ENCODE results near the gene DNMT3L.
"Not testable (repeated sequence)": the region's sequence is repeated elsewhere in the genome, so short reads cannot be mapped to it uniquely, and the experiment has no call there.

The DNMT3L gene

GRCh38 chr21:44253832-44254710, 7.6 kb downstream of the DNMT3L start:
- H3K36me3 ChIP-seq (ENCODE audit: control insufficient read depth, low read length), result no peaks in the 10 kb centered on the region
- H4K20me1 ChIP-seq (ENCODE audit: control insufficient read depth, insufficient read depth, low read depth, low read length), result no peaks in the 10 kb centered on the region
- no peak overlapping the region for H3K4me3 ChIP-seq (ENCODE audit: low read length)
- no peaks in the 10 kb centered on the region for H3F3A ChIP-seq (ENCODE audit: control insufficient read depth, insufficient read depth)
- no peak overlapping the region for H3K27ac ChIP-seq (ENCODE audit: low read depth, low read length)
- no peak for TF ChIP-seq CTCF (IDR thresholded peaks at IDR 0.05; ENCODE audit: low read depth, low read length, poor library complexity, severe bottlenecking)
- peaks cover 15% of the 10 kb centered on the region for H3K27me3 ChIP-seq (ENCODE audit: control insufficient read depth, low read length)
- H3K9me3 ChIP-seq (ENCODE audit: control insufficient read depth, insufficient read depth, low read length), result no peaks in the 10 kb centered on the region
- no peaks in the 10 kb centered on the region for H3K4me1 ChIP-seq (ENCODE audit: control insufficient read depth, low read length)
- no peak overlapping the region for H3K4me2 ChIP-seq (ENCODE audit: low read length)
- no peaks in the 10 kb centered on the region for H3K9me2 ChIP-seq (replicated peaks; ENCODE audit: control insufficient read depth, low read length)
- H3K79me2 ChIP-seq (ENCODE audit: control insufficient read depth, low read length), result no peaks in the 10 kb centered on the region

GRCh38 chr21:44249204-44250037, 12.3 kb downstream of the DNMT3L start:
- H3K4me3 ChIP-seq (ENCODE audit: low read length); H3K79me2 ChIP-seq (ENCODE audit: control insufficient read depth, low read length); H4K20me1 ChIP-seq (ENCODE audit: control insufficient read depth, insufficient read depth, low read depth, low read length); H3K4me1 ChIP-seq (ENCODE audit: control insufficient read depth, low read length); H3K4me2 ChIP-seq (ENCODE audit: low read length); H3F3A ChIP-seq (ENCODE audit: control insufficient read depth, insufficient read depth); H3K36me3 ChIP-seq (ENCODE audit: control insufficient read depth, low read length); H3K27ac ChIP-seq (ENCODE audit: low read depth, low read length); H3K9me2 ChIP-seq (replicated peaks; ENCODE audit: control insufficient read depth, low read length); H3K27me3 ChIP-seq (ENCODE audit: control insufficient read depth, low read length); H3K9me3 ChIP-seq (ENCODE audit: control insufficient read depth, insufficient read depth, low read length): not testable (repeated sequence)

- H3K9me3 ChIP-seq (ENCODE audit: control insufficient read depth, insufficient read depth, low read length); H3K79me2 ChIP-seq (ENCODE audit: control insufficient read depth, low read length); H3K27me3 ChIP-seq (ENCODE audit: control insufficient read depth, low read length); H3K4me3 ChIP-seq (ENCODE audit: low read length); H3K9me2 ChIP-seq (replicated peaks; ENCODE audit: control insufficient read depth, low read length); H3K27ac ChIP-seq (ENCODE audit: low read depth, low read length); H3K36me3 ChIP-seq (ENCODE audit: control insufficient read depth, low read length); H3K4me1 ChIP-seq (ENCODE audit: control insufficient read depth, low read length); H3F3A ChIP-seq (ENCODE audit: control insufficient read depth, insufficient read depth); H3K4me2 ChIP-seq (ENCODE audit: low read length); H4K20me1 ChIP-seq (ENCODE audit: control insufficient read depth, insufficient read depth, low read depth, low read length): not testable (repeated sequence)
Observed at GRCh38 chr21:44247904-44248303, 13.8 kb downstream of the DNMT3L start.

GRCh38 chr21:44243980-44244379, 17.7 kb downstream of the DNMT3L start:
- not testable (repeated sequence) for H3K4me3 ChIP-seq (ENCODE audit: low read length); H3K4me1 ChIP-seq (ENCODE audit: control insufficient read depth, low read length); H3K4me2 ChIP-seq (ENCODE audit: low read length); H4K20me1 ChIP-seq (ENCODE audit: control insufficient read depth, insufficient read depth, low read depth, low read length); H3K9me3 ChIP-seq (ENCODE audit: control insufficient read depth, insufficient read depth, low read length); H3K36me3 ChIP-seq (ENCODE audit: control insufficient read depth, low read length); H3F3A ChIP-seq (ENCODE audit: control insufficient read depth, insufficient read depth); H3K79me2 ChIP-seq (ENCODE audit: control insufficient read depth, low read length); H3K27ac ChIP-seq (ENCODE audit: low read depth, low read length); H3K27me3 ChIP-seq (ENCODE audit: control insufficient read depth, low read length); H3K9me2 ChIP-seq (replicated peaks; ENCODE audit: control insufficient read depth, low read length)

GRCh38 chr21:44241281-44241680, 20.4 kb downstream of the DNMT3L start:
- H4K20me1 ChIP-seq (ENCODE audit: control insufficient read depth, insufficient read depth, low read depth, low read length); H3K4me2 ChIP-seq (ENCODE audit: low read length); H3K9me2 ChIP-seq (replicated peaks; ENCODE audit: control insufficient read depth, low read length); H3K4me3 ChIP-seq (ENCODE audit: low read length); H3K27me3 ChIP-seq (ENCODE audit: control insufficient read depth, low read length); H3K9me3 ChIP-seq (ENCODE audit: control insufficient read depth, insufficient read depth, low read length); H3K4me1 ChIP-seq (ENCODE audit: control insufficient read depth, low read length); H3F3A ChIP-seq (ENCODE audit: control insufficient read depth, insufficient read depth); H3K36me3 ChIP-seq (ENCODE audit: control insufficient read depth, low read length); H3K79me2 ChIP-seq (ENCODE audit: control insufficient read depth, low read length); H3K27ac ChIP-seq (ENCODE audit: low read depth, low read length): not testable (repeated sequence)

GRCh38 chr21:44240842-44241241, 20.9 kb downstream of the DNMT3L start, which contains the start of gene ICOSLG:
TSS of gene ICOSLG (minus strand) at chr21:44240943. CDS start at chr21:44240817, 126 bp downstream.
- not testable (repeated sequence) for H3K4me2 ChIP-seq (ENCODE audit: low read length); H4K20me1 ChIP-seq (ENCODE audit: control insufficient read depth, insufficient read depth, low read depth, low read length); H3K36me3 ChIP-seq (ENCODE audit: control insufficient read depth, low read length); H3K4me3 ChIP-seq (ENCODE audit: low read length); H3K79me2 ChIP-seq (ENCODE audit: control insufficient read depth, low read length); H3K9me3 ChIP-seq (ENCODE audit: control insufficient read depth, insufficient read depth, low read length); H3K9me2 ChIP-seq (replicated peaks; ENCODE audit: control insufficient read depth, low read length); H3K27me3 ChIP-seq (ENCODE audit: control insufficient read depth, low read length); H3K27ac ChIP-seq (ENCODE audit: low read depth, low read length); H3K4me1 ChIP-seq (ENCODE audit: control insufficient read depth, low read length); H3F3A ChIP-seq (ENCODE audit: control insufficient read depth, insufficient read depth)

GRCh38 chr21:44240353-44240752, 21.3 kb downstream of the DNMT3L start:
- H3K9me3 ChIP-seq (ENCODE audit: control insufficient read depth, insufficient read depth, low read length); H3K79me2 ChIP-seq (ENCODE audit: control insufficient read depth, low read length); H3K4me3 ChIP-seq (ENCODE audit: low read length); H4K20me1 ChIP-seq (ENCODE audit: control insufficient read depth, insufficient read depth, low read depth, low read length); H3K27me3 ChIP-seq (ENCODE audit: control insufficient read depth, low read length); H3F3A ChIP-seq (ENCODE audit: control insufficient read depth, insufficient read depth); H3K27ac ChIP-seq (ENCODE audit: low read depth, low read length); H3K4me1 ChIP-seq (ENCODE audit: control insufficient read depth, low read length); H3K36me3 ChIP-seq (ENCODE audit: control insufficient read depth, low read length); H3K9me2 ChIP-seq (replicated peaks; ENCODE audit: control insufficient read depth, low read length); H3K4me2 ChIP-seq (ENCODE audit: low read length): not testable (repeated sequence)
